HG03460 (cell line): ENCODE data around the gene NME4.
"Not testable (repeated sequence)": the region's sequence is repeated elsewhere in the genome, so short reads cannot be mapped to it uniquely, and the experiment has no call there.

Experiments used
- ATAC-seq: cut with Tn5 transposase; IDR thresholded peaks from one replicate; pipeline ENCODE4 v1.9.1; 2021; ENCODE audit not compliant: unreplicated experiment

NME4 gene

GRCh38 chr16:396199-396598 is 800 bp upstream of the NME4 start:
- ATAC-seq = no peak

DNA sequence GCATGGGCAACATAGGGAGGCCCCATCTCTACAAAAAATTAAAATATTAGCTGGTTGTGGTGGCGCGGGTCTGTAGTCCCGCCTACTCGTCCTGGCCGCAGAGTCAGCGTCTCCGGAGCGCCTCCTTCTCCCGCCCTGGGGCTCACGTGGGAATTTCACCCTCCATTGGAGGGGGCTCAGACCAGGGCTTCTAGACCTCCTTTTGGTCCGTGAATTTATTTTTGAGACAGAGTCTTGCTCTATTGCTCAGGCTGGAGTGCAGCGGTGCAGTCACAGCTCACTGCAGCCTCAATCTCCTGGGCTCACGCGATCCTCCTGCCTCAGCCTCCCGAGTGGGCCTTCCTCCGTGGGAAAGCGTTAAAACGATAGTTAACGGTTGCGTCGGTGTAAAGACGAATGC is 394 bp upstream of the NME4 start:
- no peak for ATAC-seq

DNA sequence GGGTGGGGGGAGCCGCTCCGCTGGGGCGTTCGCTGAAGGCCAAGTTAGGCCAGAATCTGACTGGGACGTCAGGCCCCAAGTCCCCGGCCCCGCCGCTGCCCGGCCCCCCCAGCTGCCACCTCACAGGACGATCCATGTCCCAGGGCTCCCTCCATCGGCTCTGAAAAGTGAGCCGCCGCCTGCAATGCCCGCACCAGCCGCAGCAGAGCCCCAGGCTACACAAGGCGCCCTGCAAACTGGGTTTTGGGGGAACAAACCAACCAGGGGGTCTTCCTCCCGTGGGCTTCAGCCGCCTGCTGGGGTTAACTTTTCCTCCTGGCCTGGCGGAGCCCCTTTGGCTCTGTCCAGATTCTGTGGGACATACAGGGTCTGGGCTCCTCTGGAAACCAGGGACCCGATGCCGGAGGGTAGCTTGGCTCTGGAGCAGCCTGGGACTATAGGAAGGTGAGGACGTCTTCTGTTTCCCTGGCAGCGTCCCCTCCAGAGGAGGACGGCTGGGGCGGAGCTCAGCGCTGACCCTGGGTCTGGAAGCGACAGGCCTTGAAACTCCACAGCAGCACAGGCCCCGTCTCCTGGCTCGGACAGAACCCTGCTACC is 835 bp downstream of the NME4 start:
- no peak for ATAC-seq

GRCh38 chr16:398561-399339 is 1.8 kb downstream of the NME4 start:
- ATAC-seq = no peak

GRCh38 chr16:399340-400019 is 2.5 kb downstream of the NME4 start:
- no peak for ATAC-seq

- ATAC-seq = no peak
Observed at GRCh38 chr16:400061-400591, 3.1 kb downstream of the NME4 start.

DNA sequence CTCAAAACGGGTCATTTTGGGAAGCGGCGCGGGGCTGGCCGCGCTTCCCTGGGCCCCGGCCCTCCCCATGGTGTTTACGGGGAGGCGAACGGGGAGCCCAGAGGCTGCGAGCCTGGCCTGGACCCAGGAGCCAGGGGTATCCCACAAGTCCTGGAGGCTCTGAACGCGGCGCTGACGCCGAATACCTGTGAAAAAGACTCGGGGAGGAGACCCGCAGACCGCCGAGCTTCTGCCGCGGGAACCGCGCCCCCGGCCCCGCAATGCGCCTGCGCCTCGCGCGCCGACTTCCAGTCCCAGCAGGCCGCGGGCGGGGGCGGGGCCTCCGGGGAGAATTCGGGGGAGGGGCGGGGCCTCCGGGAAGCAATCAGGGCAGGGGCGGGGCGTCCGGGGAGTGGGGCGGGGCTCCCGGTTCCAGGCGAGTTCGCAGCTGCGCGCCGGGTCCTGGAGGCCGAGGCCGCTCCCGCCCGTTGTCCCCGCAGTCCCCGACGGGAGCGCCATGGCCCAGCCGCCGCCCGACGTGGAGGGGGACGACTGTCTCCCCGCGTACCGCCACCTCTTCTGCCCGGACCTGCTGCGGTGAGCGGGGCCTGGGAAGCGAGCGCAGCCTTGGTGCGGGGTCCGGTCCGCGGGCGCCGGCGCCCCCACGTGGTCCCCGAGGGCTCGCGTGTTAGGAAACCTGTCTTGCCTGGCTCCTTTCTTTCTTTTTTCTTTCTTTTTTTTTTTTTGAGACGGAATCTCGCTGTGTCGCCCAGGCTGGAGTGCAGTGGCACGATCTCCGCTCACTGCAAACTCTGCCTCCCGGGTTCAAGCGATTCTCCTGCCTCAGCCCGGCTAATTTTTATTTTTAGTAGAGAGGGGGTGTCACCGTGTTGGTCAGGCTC is 4.7 kb downstream of the NME4 start, which contains the start of gene DECR2:
TSS of gene DECR2 (plus strand) at position 418 of the 881 bp plus-strand sequence. CDS start at position 497, 79 bp downstream.
- peak; percentile 51 for ATAC-seq

DNA sequence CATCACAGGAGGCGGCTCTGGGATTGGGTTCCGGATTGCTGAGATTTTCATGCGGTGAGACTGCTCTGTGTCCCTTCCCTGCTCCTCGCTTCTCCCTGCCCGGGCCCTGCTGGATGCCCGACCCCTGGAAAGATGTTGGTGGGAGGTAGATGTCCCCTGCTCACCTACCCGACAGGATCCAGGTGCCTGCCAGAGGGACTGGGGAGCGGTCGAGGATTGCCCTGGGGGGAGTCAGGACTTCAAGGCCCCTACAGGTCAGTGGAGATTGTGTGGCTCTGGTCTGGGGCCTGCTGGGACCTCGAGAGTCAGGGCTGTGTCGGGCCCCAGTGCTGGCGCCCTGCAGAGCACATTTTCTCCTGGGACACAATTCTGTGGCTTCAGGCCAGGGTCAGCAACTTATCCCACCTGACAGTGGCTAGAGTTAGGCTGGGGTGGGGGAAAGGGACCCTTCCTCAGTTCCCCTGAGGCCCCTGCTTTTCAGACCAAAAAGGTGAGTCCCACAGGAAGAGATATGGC is 8.0 kb downstream of the NME4 start:
- ATAC-seq = no peak

- no peak for ATAC-seq
Observed at GRCh38 chr16:405548-406506, 8.8 kb downstream of the NME4 start.

DNA sequence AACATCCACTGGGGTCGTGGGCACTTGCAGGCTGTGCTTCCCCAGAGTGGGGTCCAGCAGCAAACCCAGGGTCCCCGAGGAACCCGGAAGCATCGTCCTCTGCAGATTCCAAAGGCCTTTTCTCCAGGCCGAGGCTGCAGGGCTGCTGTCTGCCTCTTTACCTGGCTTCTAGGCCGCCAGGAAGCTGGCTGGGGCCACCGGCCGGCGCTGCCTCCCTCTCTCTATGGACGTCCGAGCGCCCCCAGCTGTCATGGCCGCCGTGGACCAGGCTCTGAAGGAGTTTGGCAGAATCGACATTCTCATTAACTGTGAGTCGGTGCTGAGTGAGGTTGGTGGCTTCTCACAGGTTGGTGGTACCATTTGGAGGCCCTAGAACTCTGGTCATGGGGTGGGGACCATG is 10.3 kb downstream of the NME4 start:
- no peak for ATAC-seq

- ATAC-seq = no peak
Observed at GRCh38 chr16:410516-411178, 13.6 kb downstream of the NME4 start.

GRCh38 chr16:411576-412265 is 14.7 kb downstream of the NME4 start:
- no peak for ATAC-seq

DNA sequence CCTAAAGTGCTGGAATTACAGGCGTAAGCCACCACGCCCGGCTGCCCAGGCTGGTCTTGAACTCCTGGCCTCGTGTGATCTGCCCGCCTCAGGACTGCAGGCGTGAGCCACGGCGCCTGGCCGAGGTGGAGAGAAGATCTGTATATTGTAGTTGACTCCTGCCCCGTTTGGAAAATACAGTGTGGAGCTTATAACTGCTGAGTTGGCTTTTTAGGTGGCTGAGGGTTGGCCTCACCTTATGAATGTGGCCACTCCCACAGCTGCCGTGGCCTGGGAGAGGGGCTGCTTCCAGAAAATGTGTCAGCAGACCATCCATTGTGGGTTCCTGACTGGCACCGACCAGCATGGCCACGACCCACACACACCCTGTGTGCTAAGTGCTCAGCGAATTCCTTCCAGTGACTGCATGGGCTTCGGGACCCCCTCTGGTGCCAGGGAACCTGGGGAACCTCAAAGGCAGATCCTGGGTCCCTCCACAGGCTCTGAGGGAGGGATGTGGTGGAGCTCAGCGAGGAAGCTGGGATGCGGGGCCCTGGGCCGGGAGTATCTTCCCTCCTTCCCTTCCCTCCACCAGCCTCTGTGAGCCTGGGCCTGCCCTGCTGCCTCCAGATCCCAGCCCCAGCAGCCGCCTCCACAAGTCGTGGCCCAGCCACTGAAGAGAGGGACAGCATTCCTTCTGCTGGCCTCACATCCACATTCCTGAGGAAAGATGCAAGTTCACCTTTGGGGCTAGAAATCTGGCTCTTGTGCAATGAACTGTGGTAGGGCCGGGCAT is 17.6 kb downstream of the NME4 start:
- ATAC-seq = no peak

DNA sequence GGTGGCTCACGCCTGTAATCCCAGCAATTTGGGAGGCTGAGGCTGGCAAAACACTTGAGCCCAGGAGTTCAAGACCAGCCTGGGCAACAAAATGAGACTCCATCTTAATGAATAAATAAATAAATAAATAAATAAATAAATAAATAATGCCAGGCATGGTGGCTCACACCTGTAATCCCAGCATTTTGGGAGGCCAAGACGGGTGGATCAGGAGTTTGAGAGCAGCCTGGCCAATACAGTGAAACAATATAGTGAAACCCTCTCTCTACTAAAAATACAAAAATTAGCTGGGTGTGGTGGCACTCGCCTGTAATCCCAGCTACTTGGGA is 18.1 kb downstream of the NME4 start:
- ATAC-seq = not testable (repeated sequence)

GRCh38 chr16:422179-422578 is 25.2 kb downstream of the NME4 start:
- ATAC-seq = not testable (repeated sequence)

- ATAC-seq = no peak
Observed at GRCh38 chr16:424033-424622, 27.1 kb downstream of the NME4 start.

GRCh38 chr16:424623-425081 is 27.7 kb downstream of the NME4 start:
- peak; percentile 8 for ATAC-seq
